ENCODE results near the gene TGFBR1. TPM values are rescaled to one million over a fixed set of nuclear protein-coding genes. Genes with fewer than 3 reads are reported as not detected.

TGFBR1 gene
- total and polyA plus RNA-seq, 2 donors (not counting 3 experiments of a cell fraction or from before 2014, with no cell fraction given), result 5.8 to 18.6 TPM

- ChIA-PET CTCF (no interaction called here), POLR2A (no interaction called here)
- H3K9ac ChIP-seq (replicated peaks; ENCODE audit: extremely low read depth, insufficient read depth, low read length), result no peak overlapping the region
- dilution Hi-C loops (cut with MboI; ENCODE audit: extremely low pct_ligation_motif_present, low sequenced_read_pairs) (no loop called here), intact Hi-C loops (cut with micrococcal nuclease) (no loop called here)
- FAIRE-seq (no peak), DNase-seq (ENCODE audit: low read depth, low spot score) (no peak)
- H4K20me1 ChIP-seq (replicated peaks; ENCODE audit: control insufficient read depth, extremely low read depth, insufficient read depth, low read length), result no peaks in the 10 kb centered on the region
- no peak overlapping the region for H3K4me3 ChIP-seq (replicated peaks in 1 of 3; ENCODE audit: insufficient read depth in 1 of 3, low read depth in 1 of 3, low read length in 3 of 3)
- H3K27me3 ChIP-seq (ENCODE audit: control insufficient read depth in 2 of 2, insufficient read depth in 2 of 2, low read length in 2 of 2), result no peaks in the 10 kb centered on the region
- H3K27ac ChIP-seq (ENCODE audit: insufficient read depth, low read depth, low read length), result no peak overlapping the region
- H3K4me2 ChIP-seq (ENCODE audit: insufficient read depth, low read length), result no peak overlapping the region
- no peaks in the 10 kb centered on the region for H3K36me3 ChIP-seq (ENCODE audit: control insufficient read depth in 2 of 2, extremely low read depth in 1 of 2, insufficient read depth in 2 of 2, low read length in 2 of 2)
- no peak for TF ChIP-seq GATA2 (IDR thresholded peaks at IDR 0.05; ENCODE audit: insufficient read depth, insufficient read length, low read depth, low read length)
- TF ChIP-seq POLR2AphosphoS5 (IDR thresholded peaks at IDR 0.05; ENCODE audit: insufficient read depth, low read depth, low read length), result no peak
- no peak for TF ChIP-seq CTCF (IDR thresholded peaks at IDR 0.05; ENCODE audit: extremely low read depth in 1 of 2, insufficient read depth in 1 of 2, low read depth in 1 of 2, low read length in 2 of 2)
- TF ChIP-seq, protein P1, sequence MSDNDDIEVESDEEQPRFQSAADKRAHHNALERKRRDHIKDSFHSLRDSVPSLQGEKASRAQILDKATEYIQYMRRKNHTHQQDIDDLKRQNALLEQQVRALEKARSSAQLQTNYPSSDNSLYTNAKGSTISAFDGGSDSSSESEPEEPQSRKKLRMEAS (IDR thresholded peaks at IDR 0.05; ENCODE audit: insufficient read depth, insufficient read length), result no peak
- H3K4me1 ChIP-seq (ENCODE audit: control insufficient read depth, extremely low read depth, insufficient read depth, low read length), result no peaks in the 10 kb centered on the region
- no peaks in the 10 kb centered on the region for H3K9me1 ChIP-seq (replicated peaks; ENCODE audit: control insufficient read depth, extremely low read depth, insufficient read depth, low read length)
- H3K9me3 ChIP-seq (replicated peaks; ENCODE audit: control insufficient read depth, insufficient read depth, low read length), result no peaks in the 10 kb centered on the region
- BruUV-seq (replicated peaks), result no TSS peak
- no peak overlapping the region for H2AFZ ChIP-seq (ENCODE audit: low read depth, low read length)
- H3K79me2 ChIP-seq (ENCODE audit: control insufficient read depth, insufficient read depth, low read length), result no peaks in the 10 kb centered on the region
Measured at GRCh38 chr9:99075246-99075912, 29.5 kb upstream of the TGFBR1 start.

DNA sequence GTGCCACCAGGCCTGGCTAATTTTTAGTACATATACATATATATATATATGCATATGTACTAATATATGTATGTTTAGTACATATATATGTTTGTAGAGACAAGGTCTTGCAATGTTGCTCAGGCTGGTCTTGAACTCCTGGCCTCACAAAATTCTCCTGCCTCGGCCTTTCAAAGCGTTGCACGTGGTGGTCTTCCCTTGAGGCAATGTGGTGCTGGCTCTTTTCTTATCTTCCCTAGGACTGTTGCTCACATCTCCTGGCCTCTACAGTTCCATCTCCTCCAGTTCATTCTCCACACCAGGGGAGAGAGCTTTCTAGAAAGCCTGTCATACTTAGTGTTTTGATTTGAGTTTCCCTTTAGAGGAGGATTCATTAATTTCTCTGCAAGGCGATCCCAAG is 28.9 kb upstream of the TGFBR1 start:
- no peak overlapping the region for H3K4me3 ChIP-seq (replicated peaks in 1 of 3; ENCODE audit: insufficient read depth in 1 of 3, low read depth in 1 of 3, low read length in 3 of 3)
- H4K20me1 ChIP-seq (replicated peaks; ENCODE audit: control insufficient read depth, extremely low read depth, insufficient read depth, low read length), result no peaks in the 10 kb centered on the region
- DNase-seq (ENCODE audit: low read depth, low spot score) (no peak), FAIRE-seq (no peak)
- no TSS peak for BruUV-seq (replicated peaks)
- no peaks in the 10 kb centered on the region for H3K27me3 ChIP-seq (ENCODE audit: control insufficient read depth in 2 of 2, insufficient read depth in 2 of 2, low read length in 2 of 2)
- H3K36me3 ChIP-seq (ENCODE audit: control insufficient read depth in 2 of 2, extremely low read depth in 1 of 2, insufficient read depth in 2 of 2, low read length in 2 of 2), result no peaks in the 10 kb centered on the region
- H2AFZ ChIP-seq (ENCODE audit: low read depth, low read length), result no peak overlapping the region
- H3K4me2 ChIP-seq (ENCODE audit: insufficient read depth, low read length), result no peak overlapping the region
- H3K9me3 ChIP-seq (replicated peaks; ENCODE audit: control insufficient read depth, insufficient read depth, low read length), result no peaks in the 10 kb centered on the region
- H3K27ac ChIP-seq (ENCODE audit: insufficient read depth, low read depth, low read length), result no peak overlapping the region
- intact Hi-C loops (cut with micrococcal nuclease), result no loop called here
- ChIA-PET POLR2A (no interaction called here), CTCF (no interaction called here)
- H3K4me1 ChIP-seq (ENCODE audit: control insufficient read depth, extremely low read depth, insufficient read depth, low read length), result no peaks in the 10 kb centered on the region
- dilution Hi-C loops (cut with MboI; ENCODE audit: extremely low pct_ligation_motif_present, low sequenced_read_pairs), result no loop called here
- TF ChIP-seq EZH2 (IDR thresholded peaks at IDR 0.05; ENCODE audit: borderline replicate concordance, low read depth, low read length, severe bottlenecking) (no peak), MYC (IDR thresholded peaks at IDR 0.05; ENCODE audit: low read depth, low read length) (no peak), FOS (IDR thresholded peaks at IDR 0.05; ENCODE audit: borderline replicate concordance, insufficient read depth, low read length) (no peak), CTCF (IDR thresholded peaks at IDR 0.05; ENCODE audit: extremely low read depth in 1 of 2, insufficient read depth in 1 of 2, low read depth in 1 of 2, low read length in 2 of 2) (no peak), GATA2 (IDR thresholded peaks at IDR 0.05; ENCODE audit: insufficient read depth, insufficient read length, low read depth, low read length) (no peak), POLR2A (IDR thresholded peaks at IDR 0.05; ENCODE audit: low read depth, low read length) (no peak), JUN (IDR thresholded peaks at IDR 0.05; ENCODE audit: borderline replicate concordance, insufficient read depth, insufficient read length, low read depth) (no peak), POLR2AphosphoS5 (IDR thresholded peaks at IDR 0.05; ENCODE audit: insufficient read depth, low read depth, low read length) (no peak)
- TF ChIP-seq, protein P1 (IDR thresholded peaks at IDR 0.05; ENCODE audit: insufficient read depth, insufficient read length), result no peak
- no peak overlapping the region for H3K9ac ChIP-seq (replicated peaks; ENCODE audit: extremely low read depth, insufficient read depth, low read length)
- H3K9me1 ChIP-seq (replicated peaks; ENCODE audit: control insufficient read depth, extremely low read depth, insufficient read depth, low read length), result no peaks in the 10 kb centered on the region
- no peaks in the 10 kb centered on the region for H3K79me2 ChIP-seq (ENCODE audit: control insufficient read depth, insufficient read depth, low read length)
